Measurements from ENCODE around the gene SLAMF9. TPM values are rescaled to one million over a fixed set of nuclear protein-coding genes. Genes with fewer than 3 reads are reported as not detected.

The SLAMF9 gene
- total RNA-seq, 1 experiment from 2014 or later, result not detected

GRCh38 chr1:159988006-159988405 lies 34.0 kb upstream of the SLAMF9 start:
- H3K36me3 Mint-ChIP-seq, result no peaks in the 10 kb centered on the region
- no peak overlapping the region for H3K27ac Mint-ChIP-seq
- H3K9me3 Mint-ChIP-seq, result no peaks in the 10 kb centered on the region
- POLR2A ChIA-PET, result no interaction called here
- DNase-seq (ENCODE audit: low spot score), result no peak
- H3K27me3 Mint-ChIP-seq (ENCODE audit: low read depth), result no peaks in the 10 kb centered on the region; the same call in 1 of the 2 replicates
- ATAC-seq, result no peak
- TF ChIP-seq OVOL2 (CRISPR knock-in tag; IDR thresholded peaks at IDR 0.05; ENCODE audit: borderline replicate concordance) (no peak), NFATC4 (CRISPR knock-in tag; IDR thresholded peaks at IDR 0.05) (no peak), FOXP1 (CRISPR knock-in tag; IDR thresholded peaks at IDR 0.05; ENCODE audit: borderline replicate concordance) (no peak), SMAD4 (CRISPR knock-in tag; IDR thresholded peaks at IDR 0.05) (no peak), MXD4 (CRISPR knock-in tag; IDR thresholded peaks at IDR 0.05; ENCODE audit: borderline replicate concordance) (no peak), ZBTB43 (CRISPR knock-in tag; IDR thresholded peaks at IDR 0.05) (no peak), IRF2 (CRISPR knock-in tag; IDR thresholded peaks at IDR 0.05; ENCODE audit: borderline replicate concordance, low read depth) (no peak), KAT7 (CRISPR knock-in tag; IDR thresholded peaks at IDR 0.05; ENCODE audit: borderline replicate concordance) (no peak), ZNF416 (CRISPR knock-in tag; IDR thresholded peaks at IDR 0.05) (no peak), ZNF263 (CRISPR knock-in tag; IDR thresholded peaks at IDR 0.05; ENCODE audit: low read depth) (no peak), RORB (CRISPR knock-in tag; IDR thresholded peaks at IDR 0.05) (no peak), ZNF219 (CRISPR knock-in tag; IDR thresholded peaks at IDR 0.05; ENCODE audit: borderline replicate concordance) (no peak)
- TF ChIP-seq, protein P1, sequence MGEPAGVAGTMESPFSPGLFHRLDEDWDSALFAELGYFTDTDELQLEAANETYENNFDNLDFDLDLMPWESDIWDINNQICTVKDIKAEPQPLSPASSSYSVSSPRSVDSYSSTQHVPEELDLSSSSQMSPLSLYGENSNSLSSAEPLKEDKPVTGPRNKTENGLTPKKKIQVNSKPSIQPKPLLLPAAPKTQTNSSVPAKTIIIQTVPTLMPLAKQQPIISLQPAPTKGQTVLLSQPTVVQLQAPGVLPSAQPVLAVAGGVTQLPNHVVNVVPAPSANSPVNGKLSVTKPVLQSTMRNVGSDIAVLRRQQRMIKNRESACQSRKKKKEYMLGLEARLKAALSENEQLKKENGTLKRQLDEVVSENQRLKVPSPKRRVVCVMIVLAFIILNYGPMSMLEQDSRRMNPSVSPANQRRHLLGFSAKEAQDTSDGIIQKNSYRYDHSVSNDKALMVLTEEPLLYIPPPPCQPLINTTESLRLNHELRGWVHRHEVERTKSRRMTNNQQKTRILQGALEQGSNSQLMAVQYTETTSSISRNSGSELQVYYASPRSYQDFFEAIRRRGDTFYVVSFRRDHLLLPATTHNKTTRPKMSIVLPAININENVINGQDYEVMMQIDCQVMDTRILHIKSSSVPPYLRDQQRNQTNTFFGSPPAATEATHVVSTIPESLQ (CRISPR knock-in tag; IDR thresholded peaks at IDR 0.05), result no peak
- TF ChIP-seq, protein P2, sequence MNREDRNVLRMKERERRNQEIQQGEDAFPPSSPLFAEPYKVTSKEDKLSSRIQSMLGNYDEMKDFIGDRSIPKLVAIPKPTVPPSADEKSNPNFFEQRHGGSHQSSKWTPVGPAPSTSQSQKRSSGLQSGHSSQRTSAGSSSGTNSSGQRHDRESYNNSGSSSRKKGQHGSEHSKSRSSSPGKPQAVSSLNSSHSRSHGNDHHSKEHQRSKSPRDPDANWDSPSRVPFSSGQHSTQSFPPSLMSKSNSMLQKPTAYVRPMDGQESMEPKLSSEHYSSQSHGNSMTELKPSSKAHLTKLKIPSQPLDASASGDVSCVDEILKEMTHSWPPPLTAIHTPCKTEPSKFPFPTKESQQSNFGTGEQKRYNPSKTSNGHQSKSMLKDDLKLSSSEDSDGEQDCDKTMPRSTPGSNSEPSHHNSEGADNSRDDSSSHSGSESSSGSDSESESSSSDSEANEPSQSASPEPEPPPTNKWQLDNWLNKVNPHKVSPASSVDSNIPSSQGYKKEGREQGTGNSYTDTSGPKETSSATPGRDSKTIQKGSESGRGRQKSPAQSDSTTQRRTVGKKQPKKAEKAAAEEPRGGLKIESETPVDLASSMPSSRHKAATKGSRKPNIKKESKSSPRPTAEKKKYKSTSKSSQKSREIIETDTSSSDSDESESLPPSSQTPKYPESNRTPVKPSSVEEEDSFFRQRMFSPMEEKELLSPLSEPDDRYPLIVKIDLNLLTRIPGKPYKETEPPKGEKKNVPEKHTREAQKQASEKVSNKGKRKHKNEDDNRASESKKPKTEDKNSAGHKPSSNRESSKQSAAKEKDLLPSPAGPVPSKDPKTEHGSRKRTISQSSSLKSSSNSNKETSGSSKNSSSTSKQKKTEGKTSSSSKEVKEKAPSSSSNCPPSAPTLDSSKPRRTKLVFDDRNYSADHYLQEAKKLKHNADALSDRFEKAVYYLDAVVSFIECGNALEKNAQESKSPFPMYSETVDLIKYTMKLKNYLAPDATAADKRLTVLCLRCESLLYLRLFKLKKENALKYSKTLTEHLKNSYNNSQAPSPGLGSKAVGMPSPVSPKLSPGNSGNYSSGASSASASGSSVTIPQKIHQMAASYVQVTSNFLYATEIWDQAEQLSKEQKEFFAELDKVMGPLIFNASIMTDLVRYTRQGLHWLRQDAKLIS (CRISPR knock-in tag; IDR thresholded peaks at IDR 0.05; ENCODE audit: borderline replicate concordance), result no peak
- H3K4me3 Mint-ChIP-seq, result no peak overlapping the region
- CTCF ChIA-PET, result interaction anchor here (1.2 kb wide), 1 partner anchor 19 kb away, joined by 3 read pairs; no protein-coding TSS in a partner anchor
- H3K4me1 Mint-ChIP-seq, result peaks cover 10% of the 10 kb centered on the region

DNA sequence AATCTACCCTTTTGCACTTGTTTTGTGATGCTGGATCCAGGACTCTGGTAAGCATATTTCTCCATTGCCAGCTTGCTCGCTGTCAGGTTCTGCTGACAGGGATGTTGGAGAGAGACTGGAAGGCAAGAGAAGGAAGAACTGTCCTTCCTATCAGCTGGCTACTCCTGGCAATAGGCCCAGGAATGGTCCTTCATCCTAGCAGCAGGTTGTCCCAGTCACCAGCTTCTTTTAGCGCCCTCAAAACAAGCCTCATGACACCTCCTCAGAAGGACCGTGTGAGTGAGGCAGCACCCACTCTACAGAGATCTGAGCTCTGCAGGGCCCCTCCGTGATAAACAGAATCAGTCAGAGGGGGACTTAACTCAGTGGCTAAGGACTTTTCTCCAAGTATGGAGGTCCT lies 33.1 kb upstream of the SLAMF9 start:
- ChIA-PET POLR2A (no interaction called here), CTCF (interaction anchor here (0.9 to 1.3 kb wide), 3 partner anchors 19 to 91 kb away, joined by 3 to 7 read pairs (median 4); no protein-coding TSS in a partner anchor)
- Mint-ChIP-seq H3K9me3 (no peaks in the 10 kb centered on the region), H3K27ac (no peak overlapping the region), H3K27me3 (ENCODE audit: low read depth) (no peaks in the 10 kb centered on the region; the same call in 1 of the 2 replicates), H3K4me3 (no peak overlapping the region), H3K36me3 (no peaks in the 10 kb centered on the region), H3K4me1 (peaks cover 10% of the 10 kb centered on the region)
- TF ChIP-seq ERG (CRISPR knock-in tag; IDR thresholded peaks at IDR 0.05) (no peak), KAT7 (CRISPR knock-in tag; IDR thresholded peaks at IDR 0.05; ENCODE audit: borderline replicate concordance) (no peak), ATF3 (CRISPR knock-in tag; conservative IDR thresholded peaks at IDR 0.05) (no peak), JUN (CRISPR knock-in tag; IDR thresholded peaks at IDR 0.05) (no peak), SMAD3 (CRISPR knock-in tag; IDR thresholded peaks at IDR 0.05; ENCODE audit: borderline replicate concordance) (no peak)
- DNase-seq (ENCODE audit: low spot score), result no peak
- no peak for ATAC-seq
